Stimulated activated naive CD8-positive, alpha-beta T cell treated with anti-CD3 and anti-CD28 coated beads, Interleukin-15, amount 100 ng/mL, for 72 hours (primary cell): ENCODE measurements around the gene SCYGR6.
A peak's percentile ranks its signal among the peaks of the same experiment; 100 is the strongest.
"Not testable (repeated sequence)": the region's sequence is repeated elsewhere in the genome, so short reads cannot be mapped to it uniquely, and the experiment has no call there.

Source experiments
- ATAC-seq: fragments of 150-1000 bp; cut with Tn5 transposase; 2 replicates; pipeline ENCODE4 v1.10.0; 2021; ENCODE audit warnings: mild to moderate bottlenecking, moderate library complexity
- DNase-seq, 2 donors: peaks; one replicate each; pipeline ENCODE4 v3.0.0; 2021 to 2022
- H3K27ac Mint-ChIP-seq, 2 donors: one replicate each; pipeline ENCODE4 v1.8.0; 2022; ENCODE audit warnings: mild to moderate bottlenecking in 2 of 2, mixed read lengths in 2 of 2, moderate library complexity in 2 of 2
- H3K27me3 Mint-ChIP-seq: one replicate; pipeline ENCODE4 v1.8.0; 2022; ENCODE audit warnings: mixed read lengths
- H3K4me1 Mint-ChIP-seq: one replicate; pipeline ENCODE4 v1.8.0; 2022; ENCODE audit warnings: mild to moderate bottlenecking, mixed read lengths
- H3K4me3 Mint-ChIP-seq, 2 donors: one replicate each; pipeline ENCODE4 v1.8.0; 2022; ENCODE audit warnings: mild to moderate bottlenecking in 2 of 2, mixed read lengths in 2 of 2, moderate library complexity in 1 of 2
- H3K9me3 Mint-ChIP-seq, 2 donors: one replicate each; pipeline ENCODE4 v1.8.0; 2022; ENCODE audit warnings: mixed read lengths in 2 of 2

The SCYGR6 gene

GRCh38 chr2:227722821-227723220, 1.7 kb downstream of the SCYGR6 start:
- H3K27me3 Mint-ChIP-seq = peaks cover 44% of the 10 kb centered on the region
- not testable (repeated sequence) for DNase-seq, H3K4me1 Mint-ChIP-seq, ATAC-seq, H3K9me3 Mint-ChIP-seq, H3K4me3 Mint-ChIP-seq, H3K27ac Mint-ChIP-seq

GRCh38 chr2:227720680-227721079, 3.9 kb downstream of the SCYGR6 start:
- Mint-ChIP-seq H3K9me3 (no peaks in the 10 kb centered on the region), H3K27me3 (peaks cover 59% of the 10 kb centered on the region), H3K4me1 (peaks cover 7% of the 10 kb centered on the region), H3K27ac (no peak overlapping the region), H3K4me3 (no peak overlapping the region)
- ATAC-seq (no peak), DNase-seq (no peak)

GRCh38 chr2:227719641-227720040, 4.9 kb downstream of the SCYGR6 start:
- Mint-ChIP-seq H3K4me1 (peaks cover 7% of the 10 kb centered on the region), H3K4me3 (no peak overlapping the region), H3K27ac (no peak overlapping the region), H3K27me3 (peaks cover 52% of the 10 kb centered on the region), H3K9me3 (no peaks in the 10 kb centered on the region)
- DNase-seq (no peak), ATAC-seq (no peak)

GRCh38 chr2:227717687-227718567, 6.6 kb downstream of the SCYGR6 start, which contains the start of gene SLC19A3:
Gene SLC19A3, minus strand, starts transcription at chr2:227718028. Its CDS starts 15,710 bp downstream, at chr2:227702318.
- H3K4me3 Mint-ChIP-seq = peak within 1 kb of the TSS; percentile 7 to 75
- peak within 1 kb of the TSS in 1 of 2 donors; percentile 36 for H3K27ac Mint-ChIP-seq
- H3K27me3 Mint-ChIP-seq = peaks cover 51% of the 10 kb centered on the region
- peaks cover 7% of the 10 kb centered on the region for H3K4me1 Mint-ChIP-seq
- ATAC-seq (no peak), DNase-seq (no peak)
- no peaks in the 10 kb centered on the region for H3K9me3 Mint-ChIP-seq

- Mint-ChIP-seq H3K4me3 (no peak overlapping the region), H3K4me1 (peaks cover 7% of the 10 kb centered on the region), H3K27me3 (peaks cover 44% of the 10 kb centered on the region), H3K9me3 (no peaks in the 10 kb centered on the region), H3K27ac (no peak overlapping the region)
- no peak for DNase-seq
- ATAC-seq = no peak
Observed at GRCh38 chr2:227716501-227716900, 8.1 kb downstream of the SCYGR6 start.

- Mint-ChIP-seq H3K9me3 (no peaks in the 10 kb centered on the region), H3K4me1 (peaks cover 7% of the 10 kb centered on the region), H3K27me3 (peaks cover 27% of the 10 kb centered on the region), H3K27ac (no peak overlapping the region), H3K4me3 (no peak overlapping the region)
- DNase-seq (no peak), ATAC-seq (no peak)
Observed at GRCh38 chr2:227713291-227713690, 11.3 kb downstream of the SCYGR6 start.

- no peak overlapping the region for H3K4me3 Mint-ChIP-seq
- no peaks in the 10 kb centered on the region for H3K9me3 Mint-ChIP-seq
- H3K27ac Mint-ChIP-seq = no peak overlapping the region
- H3K4me1 Mint-ChIP-seq = no peaks in the 10 kb centered on the region
- H3K27me3 Mint-ChIP-seq = peaks cover 13% of the 10 kb centered on the region
- DNase-seq (no peak), ATAC-seq (no peak)
Observed at GRCh38 chr2:227710986-227711385, 13.6 kb downstream of the SCYGR6 start.

- ATAC-seq (no peak), DNase-seq (no peak)
- no peaks in the 10 kb centered on the region for H3K4me1 Mint-ChIP-seq
- no peaks in the 10 kb centered on the region for H3K9me3 Mint-ChIP-seq
- H3K27ac Mint-ChIP-seq = no peak overlapping the region
- H3K27me3 Mint-ChIP-seq = peaks cover 13% of the 10 kb centered on the region
- no peak overlapping the region for H3K4me3 Mint-ChIP-seq
Observed at GRCh38 chr2:227707390-227707789, 17.2 kb downstream of the SCYGR6 start.

- Mint-ChIP-seq H3K27ac (no peak overlapping the region), H3K4me3 (no peak overlapping the region), H3K9me3 (no peaks in the 10 kb centered on the region), H3K4me1 (no peaks in the 10 kb centered on the region), H3K27me3 (peaks cover 8% of the 10 kb centered on the region)
- DNase-seq (no peak), ATAC-seq (peak; percentile 35)
Observed at GRCh38 chr2:227706859-227707258, 17.7 kb downstream of the SCYGR6 start.

GRCh38 chr2:227703961-227704360, 20.6 kb downstream of the SCYGR6 start:
- DNase-seq = no peak
- ATAC-seq = no peak
- Mint-ChIP-seq H3K27me3 (peaks cover 8% of the 10 kb centered on the region), H3K9me3 (no peaks in the 10 kb centered on the region), H3K27ac (no peak overlapping the region), H3K4me3 (no peak overlapping the region), H3K4me1 (no peaks in the 10 kb centered on the region)

GRCh38 chr2:227703280-227703732, 21.3 kb downstream of the SCYGR6 start:
- Mint-ChIP-seq H3K27me3 (peaks cover 8% of the 10 kb centered on the region), H3K9me3 (no peaks in the 10 kb centered on the region), H3K4me3 (no peak overlapping the region), H3K4me1 (no peaks in the 10 kb centered on the region), H3K27ac (no peak overlapping the region)
- no peak for ATAC-seq
- DNase-seq = no peak

- DNase-seq = no peak
- Mint-ChIP-seq H3K4me1 (no peaks in the 10 kb centered on the region), H3K27me3 (peaks cover 8% of the 10 kb centered on the region), H3K9me3 (no peaks in the 10 kb centered on the region), H3K27ac (peak overlapping the region in 1 of 2 donors; percentile 25), H3K4me3 (no peak overlapping the region)
- ATAC-seq = no peak
Observed at GRCh38 chr2:227701556-227701955, 23.0 kb downstream of the SCYGR6 start.

- Mint-ChIP-seq H3K27me3 (peaks cover 17% of the 10 kb centered on the region), H3K4me1 (no peaks in the 10 kb centered on the region), H3K27ac (no peak overlapping the region), H3K9me3 (no peaks in the 10 kb centered on the region), H3K4me3 (no peak overlapping the region)
- DNase-seq (no peak), ATAC-seq (no peak)
Observed at GRCh38 chr2:227696990-227697679, 27.4 kb downstream of the SCYGR6 start.

- no peak for ATAC-seq
- H3K4me1 Mint-ChIP-seq = no peaks in the 10 kb centered on the region
Observed at GRCh38 chr2:227687189-227687588, 37.4 kb downstream of the SCYGR6 start.

GRCh38 chr2:227684258-227684657, 40.3 kb downstream of the SCYGR6 start:
- Mint-ChIP-seq H3K4me1 (no peaks in the 10 kb centered on the region), H3K27ac (no peak overlapping the region), H3K27me3 (peaks cover 11% of the 10 kb centered on the region), H3K4me3 (no peak overlapping the region), H3K9me3 (no peaks in the 10 kb centered on the region)
- DNase-seq = no peak
- ATAC-seq = no peak

More at GRCh38 chr2:227687189-227687588, 37.4 kb downstream of the SCYGR6 start:
- no peak for DNase-seq
- Mint-ChIP-seq H3K27ac (no peak overlapping the region), H3K4me3 (no peak overlapping the region), H3K27me3 (peaks cover 39% of the 10 kb centered on the region), H3K9me3 (no peaks in the 10 kb centered on the region)

- H3K27ac Mint-ChIP-seq = no peak overlapping the region
- H3K27me3 Mint-ChIP-seq = peaks cover 10% of the 10 kb centered on the region
- H3K9me3 Mint-ChIP-seq = no peaks in the 10 kb centered on the region
- no peak overlapping the region for H3K4me3 Mint-ChIP-seq
- ATAC-seq (no peak), DNase-seq (no peak)
- H3K4me1 Mint-ChIP-seq = no peaks in the 10 kb centered on the region
Observed at GRCh38 chr2:227677928-227678327, 46.6 kb downstream of the SCYGR6 start.
